GM10266 (cell line): ENCODE measurements around the gene SHANK1.

Experiments used
- DNase-seq: peaks from one replicate; pipeline ENCODE4 v3.0.0; 2012; ENCODE audit errors: extremely low spot score
- CTCF ChIP-seq: IDR thresholded peaks from 2 replicates; pipeline ENCODE4 v1.5.1; 2012; ENCODE audit warnings: mild to moderate bottlenecking, low read depth; ENCODE audit not compliant: control insufficient read depth, insufficient read depth; ENCODE audit errors: missing control alignments

The SHANK1 gene

GRCh38 chr19:50666346-50667176, 53.0 kb downstream of the SHANK1 start:
- no peak for TF ChIP-seq CTCF
- DNase-seq = no peak

GRCh38 chr19:50664204-50664603, 55.4 kb downstream of the SHANK1 start:
- DNase-seq = no peak
- TF ChIP-seq CTCF = no peak

- DNase-seq = no peak
- no peak for TF ChIP-seq CTCF
Observed at GRCh38 chr19:50663482-50663790, 56.2 kb downstream of the SHANK1 start.

GRCh38 chr19:50662651-50663481, 56.7 kb downstream of the SHANK1 start:
- TF ChIP-seq CTCF = no peak
- no peak for DNase-seq

- TF ChIP-seq CTCF = no peak
- DNase-seq = no peak
Observed at GRCh38 chr19:50661766-50662650, 57.6 kb downstream of the SHANK1 start.

GRCh38 chr19:50661023-50661422, 58.6 kb downstream of the SHANK1 start:
- no peak for DNase-seq

More at GRCh38 chr19:50661023-50661422, 58.6 kb downstream of the SHANK1 start:
- no peak for TF ChIP-seq CTCF
